PFSK-1 (cell line): Measurements from ENCODE around the gene PWWP2B.

Source experiments
- FOXP2 ChIP-seq: optimal IDR thresholded peaks from 2 replicates; pipeline ENCODE3; 2011; ENCODE audit warnings: borderline replicate concordance, control low read depth, inconsistent platforms; ENCODE audit not compliant: insufficient read depth; ENCODE audit errors: extremely low read length, extremely low read depth
- POLR2AphosphoS5 ChIP-seq: IDR thresholded peaks from 2 replicates; pipeline ENCODE4 v1.6.1; 2012; ENCODE audit warnings: low read depth, mild to moderate bottlenecking, control low read depth, low read length, moderate library complexity
- SIN3A ChIP-seq: IDR thresholded peaks from 2 replicates; pipeline ENCODE4 v1.6.1; 2012; ENCODE audit warnings: mild to moderate bottlenecking, low read length, moderate library complexity, borderline replicate concordance; ENCODE audit not compliant: insufficient read depth
- TAF1 ChIP-seq: IDR thresholded peaks from 2 replicates; pipeline ENCODE4 v1.6.1; 2012; ENCODE audit warnings: low read length, control low read depth, borderline replicate concordance; ENCODE audit not compliant: insufficient read depth
- TF ChIP-seq, protein P1 (sequence below), 2 experiments: IDR thresholded peaks; 2 replicates each; pipeline versions ENCODE4 v1.6.1 to v1.8.0; 2011 to 2012; ENCODE audit warnings: low read depth in 2 of 2, low read length in 2 of 2, control low read depth in 1 of 2, inconsistent platforms in 1 of 2, mild to moderate bottlenecking in 1 of 2, moderate library complexity in 1 of 2; ENCODE audit not compliant: insufficient read depth in 1 of 2

Gene PWWP2B

DNA sequence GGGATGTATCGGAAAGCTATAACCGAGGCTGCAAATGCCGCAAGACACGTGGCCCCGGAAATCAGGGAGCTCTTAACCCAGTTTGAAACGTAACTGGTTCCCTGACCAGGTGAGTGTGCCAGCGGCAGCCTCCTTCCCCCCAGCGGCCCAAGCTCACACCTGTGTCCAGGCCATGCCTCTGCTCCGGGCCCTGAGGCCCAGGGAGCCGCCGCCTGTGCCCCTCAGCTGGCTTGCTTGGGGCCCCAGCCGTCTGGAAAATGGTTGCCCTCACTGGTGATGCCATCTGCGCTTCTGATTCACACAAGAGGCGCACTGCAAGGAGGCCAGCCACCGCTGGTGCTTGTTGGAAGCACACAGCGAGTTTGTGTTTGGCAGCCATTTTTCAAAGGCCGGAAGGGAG lies 9.2 kb downstream of the PWWP2B start:
- TF ChIP-seq POLR2AphosphoS5, result no peak
- TF ChIP-seq, protein P1, sequence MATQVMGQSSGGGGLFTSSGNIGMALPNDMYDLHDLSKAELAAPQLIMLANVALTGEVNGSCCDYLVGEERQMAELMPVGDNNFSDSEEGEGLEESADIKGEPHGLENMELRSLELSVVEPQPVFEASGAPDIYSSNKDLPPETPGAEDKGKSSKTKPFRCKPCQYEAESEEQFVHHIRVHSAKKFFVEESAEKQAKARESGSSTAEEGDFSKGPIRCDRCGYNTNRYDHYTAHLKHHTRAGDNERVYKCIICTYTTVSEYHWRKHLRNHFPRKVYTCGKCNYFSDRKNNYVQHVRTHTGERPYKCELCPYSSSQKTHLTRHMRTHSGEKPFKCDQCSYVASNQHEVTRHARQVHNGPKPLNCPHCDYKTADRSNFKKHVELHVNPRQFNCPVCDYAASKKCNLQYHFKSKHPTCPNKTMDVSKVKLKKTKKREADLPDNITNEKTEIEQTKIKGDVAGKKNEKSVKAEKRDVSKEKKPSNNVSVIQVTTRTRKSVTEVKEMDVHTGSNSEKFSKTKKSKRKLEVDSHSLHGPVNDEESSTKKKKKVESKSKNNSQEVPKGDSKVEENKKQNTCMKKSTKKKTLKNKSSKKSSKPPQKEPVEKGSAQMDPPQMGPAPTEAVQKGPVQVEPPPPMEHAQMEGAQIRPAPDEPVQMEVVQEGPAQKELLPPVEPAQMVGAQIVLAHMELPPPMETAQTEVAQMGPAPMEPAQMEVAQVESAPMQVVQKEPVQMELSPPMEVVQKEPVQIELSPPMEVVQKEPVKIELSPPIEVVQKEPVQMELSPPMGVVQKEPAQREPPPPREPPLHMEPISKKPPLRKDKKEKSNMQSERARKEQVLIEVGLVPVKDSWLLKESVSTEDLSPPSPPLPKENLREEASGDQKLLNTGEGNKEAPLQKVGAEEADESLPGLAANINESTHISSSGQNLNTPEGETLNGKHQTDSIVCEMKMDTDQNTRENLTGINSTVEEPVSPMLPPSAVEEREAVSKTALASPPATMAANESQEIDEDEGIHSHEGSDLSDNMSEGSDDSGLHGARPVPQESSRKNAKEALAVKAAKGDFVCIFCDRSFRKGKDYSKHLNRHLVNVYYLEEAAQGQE (IDR thresholded peaks at IDR 0.05; ENCODE audit: insufficient read depth in 1 of 2, low read depth in 2 of 2, low read length in 2 of 2), result no peak
- no peak for TF ChIP-seq FOXP2
- TF ChIP-seq SIN3A, result no peak
- no peak for TF ChIP-seq TAF1

DNA sequence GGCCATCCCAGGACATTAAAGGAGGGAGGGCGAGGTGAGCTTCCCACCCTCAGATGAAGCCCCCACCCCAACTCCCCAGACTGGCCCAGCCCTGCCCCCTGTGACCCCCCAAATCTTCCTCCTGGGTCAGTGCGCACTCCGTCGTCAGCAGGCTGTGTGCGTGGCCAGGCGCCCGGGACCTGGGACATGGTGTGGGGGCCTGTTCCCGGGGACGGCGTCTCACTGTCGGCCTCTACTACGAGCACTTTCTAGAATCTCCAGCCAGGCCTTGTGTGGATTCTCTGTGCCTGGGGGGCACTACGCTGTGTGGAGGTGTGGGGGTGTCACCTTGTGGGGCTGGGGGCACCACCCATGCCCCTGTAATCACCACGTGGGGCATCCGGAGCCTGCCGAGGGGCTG lies 9.8 kb downstream of the PWWP2B start:
- TF ChIP-seq SIN3A (no peak), FOXP2 (no peak), TAF1 (no peak), POLR2AphosphoS5 (no peak)
- TF ChIP-seq, protein P1 (IDR thresholded peaks at IDR 0.05; ENCODE audit: insufficient read depth in 1 of 2, low read depth in 2 of 2, low read length in 2 of 2), result no peak

DNA sequence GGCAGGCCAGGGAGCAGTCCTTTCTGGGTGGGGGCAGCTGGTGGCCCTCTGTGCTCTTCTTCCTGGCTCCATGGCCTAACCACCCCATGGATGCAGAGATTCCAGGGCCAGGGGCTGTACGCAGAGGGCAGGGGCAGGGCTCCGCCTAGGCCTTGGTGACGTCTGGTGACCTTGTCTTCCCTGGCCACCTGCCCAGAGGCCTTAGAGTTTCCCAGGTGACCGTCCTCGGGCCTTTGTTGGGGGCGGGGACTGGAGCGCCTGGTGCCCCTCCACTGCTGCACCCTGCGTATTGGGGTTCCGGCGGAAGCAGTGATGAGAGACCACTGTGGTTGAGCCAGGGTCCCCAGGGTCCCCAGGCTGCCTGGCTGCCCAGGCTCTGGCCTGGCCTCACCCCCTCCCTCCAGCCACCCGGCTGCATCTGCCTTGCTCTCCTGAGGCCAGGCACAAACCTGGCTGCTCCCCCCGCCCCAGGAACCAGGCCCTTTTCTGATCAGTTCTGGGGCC lies 10.3 kb downstream of the PWWP2B start:
- TF ChIP-seq FOXP2, result no peak
- TF ChIP-seq, protein P1 (IDR thresholded peaks at IDR 0.05; ENCODE audit: insufficient read depth in 1 of 2, low read depth in 2 of 2, low read length in 2 of 2), result no peak
- no peak for TF ChIP-seq SIN3A
- no peak for TF ChIP-seq TAF1

DNA sequence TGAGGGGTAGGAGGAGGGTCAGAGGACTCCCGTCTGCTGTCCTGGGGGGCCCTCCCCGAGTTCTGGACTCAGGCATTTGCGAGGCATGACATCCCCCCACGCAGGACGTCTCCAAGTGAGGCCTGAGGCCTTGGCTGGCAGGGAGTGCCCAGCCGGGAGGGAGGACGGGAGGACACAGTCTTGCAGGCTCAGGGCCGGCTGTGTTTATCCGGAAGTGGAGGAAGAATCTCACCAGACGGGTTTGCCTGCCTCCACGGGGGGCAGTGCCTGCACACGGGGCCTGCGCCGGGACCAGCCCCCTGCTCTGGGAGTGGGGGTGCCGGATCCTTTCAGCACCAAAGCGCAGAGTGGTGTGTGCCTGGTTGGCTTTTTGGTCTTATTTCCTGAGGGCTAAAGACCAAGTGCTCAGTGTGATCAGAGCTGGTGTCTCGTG lies 10.9 kb downstream of the PWWP2B start:
- no peak for TF ChIP-seq POLR2AphosphoS5
- TF ChIP-seq FOXP2, result peak; percentile 47
- no peak for TF ChIP-seq SIN3A

DNA sequence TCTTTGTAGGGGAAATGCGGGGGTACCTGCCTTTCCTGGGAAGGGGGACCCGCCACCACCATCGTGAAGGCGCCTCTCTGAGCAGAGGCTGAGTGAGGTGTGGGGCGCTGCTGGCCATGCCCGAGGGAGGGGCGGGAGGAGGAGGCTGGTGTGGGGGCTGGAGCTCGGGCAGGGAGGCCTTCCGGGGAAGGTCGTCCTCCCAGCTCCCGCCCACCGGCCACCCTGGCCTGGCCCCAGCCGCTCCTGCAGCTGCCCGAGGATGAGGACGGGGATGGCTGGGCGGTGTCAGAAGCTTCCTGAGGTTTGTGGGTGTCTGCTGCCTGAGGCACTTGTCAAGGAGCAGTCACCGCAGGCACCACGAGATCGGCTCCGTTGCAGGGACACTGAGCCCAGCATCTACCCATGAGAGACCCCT lies 11.4 kb downstream of the PWWP2B start:
- TF ChIP-seq, protein P1 (IDR thresholded peaks at IDR 0.05; ENCODE audit: insufficient read depth in 1 of 2, low read depth in 2 of 2, low read length in 2 of 2), result no peak
- TF ChIP-seq SIN3A, result no peak
- no peak for TF ChIP-seq FOXP2
- no peak for TF ChIP-seq POLR2AphosphoS5
